Mucosa of rectum (tissue), 2 donors: Measurements from ENCODE around the gene DNAH11.
"Not testable (repeated sequence)": the region's sequence is repeated elsewhere in the genome, so short reads cannot be mapped to it uniquely, and the experiment has no call there.

Experiments
- H3K27ac ChIP-seq, 2 donors: one replicate each; pipeline ENCODE4 v1.7.0; 2013; ENCODE audit warnings: inconsistent platforms in 2 of 2, low read depth in 2 of 2, low read length in 2 of 2
- H3K27me3 ChIP-seq, 2 donors: one replicate each; pipeline ENCODE4 v1.7.0; 2013; ENCODE audit warnings: low read length in 2 of 2; ENCODE audit not compliant: control insufficient read depth in 2 of 2, insufficient read depth in 2 of 2
- H3K36me3 ChIP-seq, 2 donors: one replicate each; pipeline ENCODE4 v1.7.0; 2013; ENCODE audit warnings: low read length in 2 of 2; ENCODE audit not compliant: control insufficient read depth in 2 of 2, insufficient read depth in 2 of 2
- H3K4me1 ChIP-seq, 2 donors: one replicate each; pipeline ENCODE4 v1.7.0; 2013; ENCODE audit warnings: low read length in 2 of 2, mild to moderate bottlenecking in 1 of 2; ENCODE audit not compliant: control insufficient read depth in 2 of 2, insufficient read depth in 2 of 2
- H3K4me3 ChIP-seq, 2 donors: one replicate each; pipeline ENCODE4 v1.7.0; 2013; ENCODE audit warnings: low read length in 2 of 2
- H3K9ac ChIP-seq, 2 donors: one replicate each; pipeline ENCODE4 v1.7.0; 2013; ENCODE audit warnings: low read length in 2 of 2, low read depth in 1 of 2, mild to moderate bottlenecking in 1 of 2
- H3K9me3 ChIP-seq, 2 donors: one replicate each; pipeline ENCODE4 v1.7.0; 2013; ENCODE audit warnings: low read length in 2 of 2; ENCODE audit not compliant: control insufficient read depth in 2 of 2
- donor health status: healthy.
- donor health status: Normal muscosa, but diverticular disease.

DNAH11 gene

DNA sequence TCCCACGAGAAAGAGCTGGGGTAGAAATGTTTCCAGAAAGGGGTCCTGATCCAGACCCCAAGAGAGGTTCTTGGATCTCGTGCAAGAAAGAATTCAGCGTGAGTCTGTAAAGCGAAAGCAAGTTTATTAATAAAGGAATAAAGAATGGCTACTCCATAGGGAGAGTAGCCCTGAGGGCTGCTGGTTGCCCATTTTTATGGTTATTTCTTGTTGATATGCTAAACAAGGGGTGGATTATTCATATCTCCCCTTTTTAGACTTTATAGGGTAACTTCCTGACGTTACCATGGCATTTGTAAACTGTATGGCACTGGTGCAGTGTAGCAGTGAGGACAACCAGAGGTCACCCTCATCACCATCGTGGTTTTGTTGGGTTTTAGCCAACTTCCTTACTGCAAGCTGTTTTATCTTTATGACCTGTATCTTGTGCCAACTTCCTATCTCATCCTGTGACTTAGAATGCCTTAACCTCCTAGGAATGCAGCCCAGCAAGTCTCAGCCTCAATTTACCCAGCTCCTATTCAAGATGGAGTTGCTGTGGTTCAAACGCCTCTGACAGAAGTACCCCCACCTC, 322.9 kb downstream of the DNAH11 start:
- H3K4me3 ChIP-seq, H3K36me3 ChIP-seq, H3K9ac ChIP-seq, H3K27ac ChIP-seq, H3K9me3 ChIP-seq, H3K27me3 ChIP-seq, H3K4me1 ChIP-seq: not testable (repeated sequence)

GRCh38 chr7:21866731-21867130, 323.9 kb downstream of the DNAH11 start:
- H3K9ac ChIP-seq, result no peak overlapping the region
- no peaks in the 10 kb centered on the region for H3K9me3 ChIP-seq
- peaks cover 0 to 4% of the 10 kb centered on the region in 2 donors for H3K4me1 ChIP-seq
- no peaks in the 10 kb centered on the region for H3K27me3 ChIP-seq
- no peaks in the 10 kb centered on the region for H3K36me3 ChIP-seq
- no peak overlapping the region for H3K4me3 ChIP-seq
- no peak overlapping the region for H3K27ac ChIP-seq

DNA sequence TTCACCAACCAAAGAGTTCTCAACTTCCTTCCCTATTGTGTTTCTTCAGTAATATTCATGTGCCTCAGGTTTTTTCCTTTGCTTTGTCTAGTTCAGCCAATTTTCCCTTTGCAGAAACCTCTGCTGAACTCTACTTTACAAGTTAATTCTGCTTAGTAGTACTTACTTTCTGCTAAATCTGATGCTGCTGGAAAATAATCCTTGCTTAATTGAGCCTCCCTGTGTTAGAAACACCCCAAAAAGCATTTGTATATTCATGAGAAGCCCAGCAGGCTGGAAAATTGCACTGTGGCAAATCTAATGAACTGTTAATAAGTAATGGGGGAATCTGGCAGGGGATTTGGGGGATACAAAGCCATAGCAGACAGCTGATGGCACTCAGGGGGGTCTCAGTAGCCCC, 324.4 kb downstream of the DNAH11 start:
- no peaks in the 10 kb centered on the region for H3K27me3 ChIP-seq
- no peak overlapping the region for H3K27ac ChIP-seq
- no peak overlapping the region for H3K4me3 ChIP-seq
- H3K36me3 ChIP-seq, result no peaks in the 10 kb centered on the region
- no peaks in the 10 kb centered on the region for H3K9me3 ChIP-seq
- peaks cover 0 to 4% of the 10 kb centered on the region in 2 donors for H3K4me1 ChIP-seq
- no peak overlapping the region for H3K9ac ChIP-seq

- H3K9ac ChIP-seq, result no peak overlapping the region
- no peaks in the 10 kb centered on the region for H3K27me3 ChIP-seq
- H3K9me3 ChIP-seq, result no peaks in the 10 kb centered on the region
- no peak overlapping the region for H3K4me3 ChIP-seq
- no peak overlapping the region for H3K27ac ChIP-seq
- H3K4me1 ChIP-seq, result peaks cover 0 to 4% of the 10 kb centered on the region in 2 donors
- no peaks in the 10 kb centered on the region for H3K36me3 ChIP-seq
Measured at GRCh38 chr7:21867816-21868575, 325.2 kb downstream of the DNAH11 start.

DNA sequence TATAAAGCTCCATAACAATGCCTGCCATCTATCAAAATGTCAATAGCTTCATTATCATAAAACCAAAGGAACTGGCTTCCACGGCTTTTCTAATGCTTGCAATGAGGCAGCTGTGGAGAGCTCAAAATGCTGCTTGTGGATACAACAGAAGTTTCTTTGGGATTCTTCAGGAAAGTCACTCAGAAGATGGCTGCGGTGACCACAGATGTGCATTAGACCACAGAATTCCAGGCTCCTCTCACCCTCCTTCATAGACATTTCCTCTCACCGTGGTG, 325.7 kb downstream of the DNAH11 start:
- Histone ChIP-seq H3K4me1 (peaks cover 0 to 4% of the 10 kb centered on the region in 2 donors), H3K9ac (no peak overlapping the region), H3K4me3 (no peak overlapping the region), H3K36me3 (no peaks in the 10 kb centered on the region), H3K27me3 (no peaks in the 10 kb centered on the region), H3K27ac (no peak overlapping the region), H3K9me3 (no peaks in the 10 kb centered on the region)

- no peak overlapping the region for H3K4me3 ChIP-seq
- H3K9ac ChIP-seq, result no peak overlapping the region
- no peaks in the 10 kb centered on the region for H3K36me3 ChIP-seq
- H3K9me3 ChIP-seq, result no peaks in the 10 kb centered on the region
- peaks cover 0 to 4% of the 10 kb centered on the region in 2 donors for H3K4me1 ChIP-seq
- no peaks in the 10 kb centered on the region for H3K27me3 ChIP-seq
- H3K27ac ChIP-seq, result no peak overlapping the region
Measured at GRCh38 chr7:21869785-21870402, 327.1 kb downstream of the DNAH11 start.

- Histone ChIP-seq H3K9ac (no peak overlapping the region), H3K4me1 (no peaks in the 10 kb centered on the region), H3K27me3 (no peaks in the 10 kb centered on the region), H3K27ac (no peak overlapping the region), H3K36me3 (no peaks in the 10 kb centered on the region), H3K9me3 (no peaks in the 10 kb centered on the region), H3K4me3 (no peak overlapping the region)
Measured at GRCh38 chr7:21883069-21883468, 340.2 kb downstream of the DNAH11 start.

GRCh38 chr7:21883501-21883900, 340.7 kb downstream of the DNAH11 start:
- H3K36me3 ChIP-seq, H3K9me3 ChIP-seq, H3K9ac ChIP-seq, H3K4me3 ChIP-seq, H3K4me1 ChIP-seq, H3K27ac ChIP-seq, H3K27me3 ChIP-seq: not testable (repeated sequence)

DNA sequence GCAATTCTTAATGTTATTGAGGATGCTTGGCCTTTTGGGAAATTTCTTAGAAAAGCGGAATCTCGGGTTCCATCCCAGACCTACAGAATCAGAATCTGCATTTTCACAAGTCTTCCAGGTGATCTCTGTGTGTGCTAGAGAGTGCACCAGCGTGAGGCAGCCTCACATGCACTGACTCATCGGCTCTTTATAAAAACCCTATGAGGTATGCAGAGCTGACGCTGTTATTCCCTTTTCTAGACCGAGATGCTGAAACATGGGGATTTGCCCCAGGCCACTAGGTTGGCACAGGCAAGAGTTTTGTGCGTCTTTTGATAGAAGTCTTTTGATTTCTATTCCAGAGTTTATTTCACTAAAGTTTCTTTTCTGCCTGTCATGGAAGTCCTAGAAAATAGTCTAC, 341.7 kb downstream of the DNAH11 start:
- Histone ChIP-seq H3K9me3 (no peaks in the 10 kb centered on the region), H3K27me3 (no peaks in the 10 kb centered on the region), H3K36me3 (no peaks in the 10 kb centered on the region), H3K27ac (no peak overlapping the region), H3K4me1 (no peaks in the 10 kb centered on the region), H3K4me3 (no peak overlapping the region), H3K9ac (no peak overlapping the region)

DNA sequence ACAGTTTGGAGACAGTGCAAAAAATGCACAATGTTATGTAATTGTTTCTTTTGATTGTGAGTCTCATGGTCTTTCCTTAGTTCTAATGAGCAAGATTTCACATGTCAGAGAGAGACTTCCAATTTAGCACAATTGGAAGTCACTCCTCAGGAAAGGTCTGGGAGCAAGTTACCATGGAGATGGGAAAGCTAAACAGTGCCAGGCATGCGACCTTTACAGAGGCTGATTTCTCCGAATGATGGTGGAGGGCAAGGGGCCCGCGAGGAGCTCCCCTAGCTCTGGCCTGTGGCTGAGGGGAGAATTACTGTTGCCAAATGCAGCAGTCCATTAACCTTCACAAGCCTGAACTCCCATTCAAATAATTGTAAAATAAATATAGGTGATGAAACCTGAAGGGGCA, 343.6 kb downstream of the DNAH11 start:
- Histone ChIP-seq H3K36me3 (no peaks in the 10 kb centered on the region), H3K27ac (no peak overlapping the region), H3K27me3 (no peaks in the 10 kb centered on the region), H3K4me3 (no peak overlapping the region), H3K9ac (no peak overlapping the region), H3K4me1 (no peaks in the 10 kb centered on the region), H3K9me3 (no peaks in the 10 kb centered on the region)
